Omental fat pad (tissue), 4 donors: Measurements from ENCODE around the gene PIBF1. TPM values are rescaled to one million over a fixed set of nuclear protein-coding genes. Genes with fewer than 3 reads are reported as not detected.

Experiments
- ATAC-seq: fragments of 150-250 bp; one replicate; pipeline ENCODE4 v1.9.1; 2016; ENCODE audit warnings: mild to moderate bottlenecking, moderate library complexity; ENCODE audit not compliant: low FRiP score
- DNase-seq: peaks from one replicate; pipeline ENCODE4 v3.0.0-alpha.2; 2019; ENCODE audit warnings: low spot score
- CTCF ChIP-seq, 3 donors: fragments of 450-650 bp; IDR thresholded peaks; one replicate each; pipeline ENCODE4 v1.5.1; 2016 to 2017; ENCODE audit warnings: antibody characterized with exemption in 3 of 3, mild to moderate bottlenecking in 3 of 3, moderate library complexity in 2 of 3
- total RNA-seq, 4 donors: library from RNA; depleted of rRNA; stranded (reverse); fragments of >200 nt; gene quantifications; one replicate each; pipeline ENCODE4 v1.1.0, GENCODE V29; 2016

Gene PIBF1
- total RNA-seq, 4 donors from 2014 or later: 12.0 to 25.2 (median 14.8) TPM

DNA sequence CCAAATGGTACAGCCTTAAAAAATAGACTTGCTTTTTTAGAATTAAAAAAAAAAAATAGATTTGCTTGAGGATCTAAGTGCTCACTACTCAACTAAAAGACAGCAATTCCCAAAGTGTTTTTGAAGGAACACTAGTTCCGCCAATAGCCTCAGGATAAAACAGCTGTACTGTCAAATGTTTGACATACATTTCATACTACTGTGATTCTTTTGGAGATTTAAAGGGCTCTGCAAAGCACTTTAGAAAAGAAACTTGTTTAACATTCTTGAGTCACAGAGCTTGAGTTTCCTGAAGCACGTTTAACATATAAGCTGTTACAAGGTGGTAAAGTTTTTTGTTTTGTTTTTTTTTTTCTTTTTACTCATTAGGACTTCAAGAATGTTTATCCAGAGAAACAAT is 253.7 kb downstream of the PIBF1 start:
- ATAC-seq (no peak), DNase-seq (no peak)
- no peak for TF ChIP-seq CTCF (IDR thresholded peaks at IDR 0.05)

- DNase-seq (no peak), ATAC-seq (no peak)
- no peak for TF ChIP-seq CTCF (IDR thresholded peaks at IDR 0.05)
These were observed 254.6 kb downstream of the PIBF1 start for GRCh38 chr13:73036566-73036965.

DNA sequence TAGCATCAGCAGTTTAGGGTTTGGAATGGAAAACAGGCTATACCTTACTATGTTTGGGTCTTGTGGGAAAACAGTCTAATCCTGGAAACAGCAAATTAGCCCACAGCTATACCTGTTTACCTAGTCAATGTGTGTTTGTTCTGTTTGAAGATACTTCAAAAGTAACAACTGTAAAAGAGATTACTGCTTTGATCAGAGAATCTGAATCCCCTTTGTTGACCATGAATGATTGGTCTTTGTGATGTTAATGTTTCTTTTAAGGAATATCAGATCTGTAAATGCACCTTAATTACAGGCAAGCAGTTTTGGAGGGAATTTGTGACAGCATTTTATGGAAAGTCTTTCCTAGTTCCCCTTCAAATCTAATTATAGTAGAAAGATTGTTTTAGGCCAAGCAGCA is 256.1 kb downstream of the PIBF1 start:
- no peak for DNase-seq
- ATAC-seq: no peak
- TF ChIP-seq CTCF (IDR thresholded peaks at IDR 0.05): no peak

- no peak for DNase-seq
These were observed 257.5 kb downstream of the PIBF1 start for GRCh38 chr13:73039201-73040108.

GRCh38 chr13:73040484-73040883 is 258.6 kb downstream of the PIBF1 start:
- no peak for ATAC-seq

More at GRCh38 chr13:73039201-73040108, 257.5 kb downstream of the PIBF1 start:
- TF ChIP-seq CTCF (IDR thresholded peaks at IDR 0.05): no peak
- no peak for ATAC-seq

GRCh38 chr13:73040968-73041596 is 259.1 kb downstream of the PIBF1 start:
- TF ChIP-seq CTCF (IDR thresholded peaks at IDR 0.05): no peak
- no peak for ATAC-seq
- no peak for DNase-seq

More at GRCh38 chr13:73040484-73040883, 258.6 kb downstream of the PIBF1 start:
- no peak for DNase-seq
- no peak for TF ChIP-seq CTCF (IDR thresholded peaks at IDR 0.05)
